GM04503 (cell line): ENCODE measurements around the gene GPR119.
"Not testable (repeated sequence)": the region's sequence is repeated elsewhere in the genome, so short reads cannot be mapped to it uniquely, and the experiment has no call there.

Source experiments
- DNase-seq: peaks from one replicate; pipeline ENCODE4 v3.0.0-alpha.2; 2012; ENCODE audit warnings: low read depth

The GPR119 gene

DNA sequence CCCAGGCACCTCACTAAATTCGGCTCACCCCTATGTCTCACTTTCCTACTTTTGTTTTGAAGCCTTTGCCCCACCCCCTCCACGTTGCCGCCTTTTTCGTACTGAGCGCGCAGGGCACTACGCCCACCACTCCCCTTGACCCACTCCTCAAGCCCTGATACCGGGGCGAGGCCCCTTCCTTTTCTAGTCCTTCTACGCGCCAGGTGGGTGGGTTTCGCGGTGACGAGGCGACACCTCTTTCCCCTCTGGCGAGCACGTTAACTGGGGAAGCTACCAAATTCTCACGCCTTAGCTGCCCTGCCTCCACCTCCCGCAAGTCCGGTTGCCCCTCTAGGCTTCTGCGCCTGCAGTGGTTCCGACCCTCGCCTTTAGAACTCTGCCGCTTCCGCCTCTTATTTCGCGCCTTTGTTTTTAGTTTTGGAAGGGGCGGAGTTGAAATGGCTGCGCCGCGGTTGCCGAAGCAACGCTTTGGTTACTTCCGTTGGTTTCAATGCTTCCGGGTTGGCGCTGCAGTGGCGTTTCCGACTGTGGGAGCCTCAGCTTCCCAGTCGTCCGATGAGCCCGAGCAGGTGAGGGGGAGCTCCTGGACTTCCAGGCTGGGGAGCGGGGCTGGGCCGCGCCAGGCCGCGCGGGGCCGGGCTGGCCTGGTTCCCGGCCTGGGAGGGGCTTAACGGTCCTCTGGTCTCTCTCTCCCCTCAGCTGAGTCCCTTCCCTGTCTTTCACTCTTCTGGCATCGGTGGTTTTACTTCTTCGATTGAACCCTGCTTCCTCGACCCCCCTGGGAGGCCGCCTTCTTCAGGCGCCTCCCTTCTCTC, 45.9 kb downstream of the GPR119 start, which contains the start of gene SLC25A14:
Gene SLC25A14, plus strand, starts transcription at position 512 of the 815 bp plus-strand sequence. CDS start 360 bp downstream, outside the sequence.
- DNase-seq = no peak

DNA sequence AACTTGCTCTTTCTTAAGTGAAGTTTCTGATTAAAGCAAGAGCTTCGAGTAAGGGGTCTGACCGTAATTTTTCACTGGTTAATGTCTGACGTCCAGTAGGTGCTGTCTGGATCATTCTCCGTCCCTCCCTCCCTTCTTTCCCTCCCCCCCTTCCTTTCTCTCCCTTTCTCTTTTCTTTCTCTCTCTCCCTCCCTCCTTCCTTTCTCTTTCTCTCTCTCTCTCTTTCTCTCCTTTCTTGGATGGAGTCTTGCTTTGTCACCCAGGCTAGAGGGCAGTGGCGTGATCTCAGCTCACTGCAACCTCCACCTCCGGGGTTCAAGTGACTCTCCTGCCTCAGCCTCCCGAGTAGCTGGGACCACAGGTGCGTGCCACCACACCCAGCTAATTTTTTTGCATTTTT, 46.6 kb downstream of the GPR119 start:
- not testable (repeated sequence) for DNase-seq

DNA sequence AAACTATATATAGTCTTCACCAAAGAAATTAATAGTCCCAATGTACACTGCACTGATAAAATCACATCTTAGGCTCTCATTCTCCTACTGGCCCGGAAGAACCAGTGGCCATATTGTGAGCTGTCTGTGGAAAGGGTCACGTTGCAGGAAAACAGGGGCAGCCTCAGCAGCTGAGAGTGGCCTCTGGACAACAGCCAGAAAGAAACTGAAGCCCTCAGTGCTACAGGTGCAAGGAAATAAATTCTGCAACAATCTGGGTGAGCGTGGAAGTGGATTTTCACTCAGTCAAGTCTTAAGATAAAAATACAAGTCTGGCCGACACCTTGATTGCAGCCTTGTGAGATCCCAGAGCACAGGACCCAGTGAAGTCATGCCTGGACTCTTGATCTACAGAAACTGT, 48.9 kb downstream of the GPR119 start:
- no peak for DNase-seq
